Measurements from ENCODE around the gene RTN4RL2. TPM values are rescaled to one million over a fixed set of nuclear protein-coding genes. Genes with fewer than 3 reads are reported as not detected.

The RTN4RL2 gene
- total RNA-seq, 4 donors from 2014 or later = 0.13 to 2.8 (median 0.77) TPM

DNA sequence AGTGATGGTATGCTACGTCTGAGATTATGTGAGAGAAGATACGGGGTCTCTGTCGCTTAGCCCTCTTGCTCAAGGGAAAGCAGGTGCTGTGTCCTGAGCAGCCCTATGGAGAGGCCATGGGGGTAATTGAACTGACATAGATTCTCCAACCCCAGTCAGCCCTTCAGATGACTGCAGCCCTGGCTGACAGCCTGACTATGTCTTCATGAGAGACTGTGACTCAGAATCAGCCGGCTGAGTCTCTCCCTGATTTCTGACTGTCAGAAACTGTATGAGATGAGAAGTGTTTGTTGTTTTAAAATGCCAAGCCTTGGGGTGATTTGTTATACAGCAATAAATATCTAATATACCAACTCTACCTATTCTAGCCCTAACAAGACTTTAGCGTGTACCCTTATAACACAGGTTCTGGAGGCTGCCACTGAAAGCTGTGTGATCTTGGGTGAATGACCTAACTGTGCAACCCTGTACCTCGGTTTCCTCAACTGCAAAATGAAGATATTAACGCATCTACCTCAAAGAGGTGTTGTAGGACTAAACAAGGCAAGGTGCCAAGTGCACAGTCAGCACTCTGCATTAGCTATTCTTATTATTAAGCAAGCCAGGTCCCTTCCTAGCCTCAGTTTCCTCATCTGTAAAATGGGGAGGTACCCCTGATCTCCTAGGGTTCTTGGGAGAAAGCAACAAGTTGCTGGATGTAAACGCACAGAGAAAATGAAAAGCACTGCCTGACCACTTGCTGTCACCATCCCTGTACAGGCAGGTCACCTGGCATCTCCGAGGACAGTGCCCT is 30.3 kb downstream of the RTN4RL2 start:
- Histone ChIP-seq H3K27ac (peak overlapping the region in 2 of 4 donors; percentile 33 to 51), H3K4me3 (no peak overlapping the region), H3K4me1 (peaks cover 37% of the 10 kb centered on the region in 2 donors), H3K27me3 (no peaks in the 10 kb centered on the region), H3K36me3 (peaks cover 0 to 32% of the 10 kb centered on the region in 2 donors), H3K9me3 (no peaks in the 10 kb centered on the region)
- ATAC-seq = no peak
- intact Hi-C loops (cut with DNase I; ENCODE audit: low total_unique reads) = no loop called here
- no peak for DNase-seq
- in situ Hi-C loops (cut with MboI; ENCODE audit: low sequenced_read_pairs in 4 of 4) = loop anchor here (5.0 to 25.0 kb wide), 3 partner anchors 37 to 166 kb away; partner anchors contain the start of genes P2RX3 (in 1 of the 4), SSRP1 (in 1 of the 4) and TNKS1BP1 (in 1 of the 4)
- TF ChIP-seq, protein P1, sequence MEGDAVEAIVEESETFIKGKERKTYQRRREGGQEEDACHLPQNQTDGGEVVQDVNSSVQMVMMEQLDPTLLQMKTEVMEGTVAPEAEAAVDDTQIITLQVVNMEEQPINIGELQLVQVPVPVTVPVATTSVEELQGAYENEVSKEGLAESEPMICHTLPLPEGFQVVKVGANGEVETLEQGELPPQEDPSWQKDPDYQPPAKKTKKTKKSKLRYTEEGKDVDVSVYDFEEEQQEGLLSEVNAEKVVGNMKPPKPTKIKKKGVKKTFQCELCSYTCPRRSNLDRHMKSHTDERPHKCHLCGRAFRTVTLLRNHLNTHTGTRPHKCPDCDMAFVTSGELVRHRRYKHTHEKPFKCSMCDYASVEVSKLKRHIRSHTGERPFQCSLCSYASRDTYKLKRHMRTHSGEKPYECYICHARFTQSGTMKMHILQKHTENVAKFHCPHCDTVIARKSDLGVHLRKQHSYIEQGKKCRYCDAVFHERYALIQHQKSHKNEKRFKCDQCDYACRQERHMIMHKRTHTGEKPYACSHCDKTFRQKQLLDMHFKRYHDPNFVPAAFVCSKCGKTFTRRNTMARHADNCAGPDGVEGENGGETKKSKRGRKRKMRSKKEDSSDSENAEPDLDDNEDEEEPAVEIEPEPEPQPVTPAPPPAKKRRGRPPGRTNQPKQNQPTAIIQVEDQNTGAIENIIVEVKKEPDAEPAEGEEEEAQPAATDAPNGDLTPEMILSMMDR (IDR thresholded peaks at IDR 0.05 in 4 of 5, conservative IDR thresholded peaks at IDR 0.05 in 1 of 5) = no peak
- TF ChIP-seq POLR2A (IDR thresholded peaks at IDR 0.05) = no peak

DNA sequence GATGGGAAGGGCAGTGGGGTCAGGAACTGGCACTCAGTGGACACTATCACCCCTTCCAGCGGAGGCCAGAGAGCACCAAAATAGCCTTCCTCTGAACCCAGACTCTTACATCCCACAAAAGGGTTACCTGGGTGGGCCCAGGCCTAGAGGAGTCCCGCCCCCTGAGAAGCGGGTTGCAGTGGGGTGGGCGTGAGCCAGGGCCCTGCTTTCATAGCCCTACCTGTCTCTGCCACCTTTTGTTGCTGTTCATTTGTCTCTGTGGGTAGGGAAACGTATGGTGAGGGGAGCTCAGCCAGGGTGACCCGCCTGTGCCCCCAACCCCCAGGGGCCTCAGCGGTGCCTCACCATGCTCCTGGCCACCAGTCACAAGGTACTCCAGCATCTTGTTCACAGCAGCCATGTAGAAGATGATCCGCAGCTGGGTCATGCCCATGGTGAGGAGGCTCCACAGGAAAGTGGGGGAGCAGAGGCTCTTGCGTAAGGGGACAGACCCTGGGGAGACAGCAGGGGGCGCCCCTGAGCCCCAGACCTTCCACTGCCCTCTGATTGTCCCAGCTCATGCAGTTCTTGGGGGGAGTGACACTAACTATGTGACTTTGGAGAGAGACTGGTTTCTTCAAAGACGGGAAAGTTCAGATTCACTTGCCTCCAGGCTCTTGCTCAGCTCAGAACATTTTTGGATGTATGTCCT is 31.2 kb downstream of the RTN4RL2 start:
- intact Hi-C loops (cut with DNase I; ENCODE audit: low total_unique reads) = no loop called here
- Histone ChIP-seq H3K9me3 (no peaks in the 10 kb centered on the region), H3K4me1 (peaks cover 37% of the 10 kb centered on the region in 2 donors), H3K27me3 (no peaks in the 10 kb centered on the region), H3K36me3 (peaks cover 0 to 28% of the 10 kb centered on the region in 2 donors), H3K27ac (peak overlapping the region in 3 of 4 donors; percentile 4 to 30 (median 27)), H3K4me3 (no peak overlapping the region)
- no peak for TF ChIP-seq POLR2A (IDR thresholded peaks at IDR 0.05)
- TF ChIP-seq, protein P1 (IDR thresholded peaks at IDR 0.05 in 4 of 5, conservative IDR thresholded peaks at IDR 0.05 in 1 of 5) = peak; percentile 49 to 79 (median 64)
- in situ Hi-C loops (cut with MboI; ENCODE audit: low sequenced_read_pairs in 4 of 4) = loop anchor here (5.0 to 25.0 kb wide), 3 partner anchors 36 to 167 kb away; partner anchors contain the start of genes P2RX3 (in 1 of the 4), SSRP1 (in 1 of the 4) and TNKS1BP1 (in 1 of the 4)
- DNase-seq (no peak), ATAC-seq (peak in 1 of 2 donors; percentile 18)

DNA sequence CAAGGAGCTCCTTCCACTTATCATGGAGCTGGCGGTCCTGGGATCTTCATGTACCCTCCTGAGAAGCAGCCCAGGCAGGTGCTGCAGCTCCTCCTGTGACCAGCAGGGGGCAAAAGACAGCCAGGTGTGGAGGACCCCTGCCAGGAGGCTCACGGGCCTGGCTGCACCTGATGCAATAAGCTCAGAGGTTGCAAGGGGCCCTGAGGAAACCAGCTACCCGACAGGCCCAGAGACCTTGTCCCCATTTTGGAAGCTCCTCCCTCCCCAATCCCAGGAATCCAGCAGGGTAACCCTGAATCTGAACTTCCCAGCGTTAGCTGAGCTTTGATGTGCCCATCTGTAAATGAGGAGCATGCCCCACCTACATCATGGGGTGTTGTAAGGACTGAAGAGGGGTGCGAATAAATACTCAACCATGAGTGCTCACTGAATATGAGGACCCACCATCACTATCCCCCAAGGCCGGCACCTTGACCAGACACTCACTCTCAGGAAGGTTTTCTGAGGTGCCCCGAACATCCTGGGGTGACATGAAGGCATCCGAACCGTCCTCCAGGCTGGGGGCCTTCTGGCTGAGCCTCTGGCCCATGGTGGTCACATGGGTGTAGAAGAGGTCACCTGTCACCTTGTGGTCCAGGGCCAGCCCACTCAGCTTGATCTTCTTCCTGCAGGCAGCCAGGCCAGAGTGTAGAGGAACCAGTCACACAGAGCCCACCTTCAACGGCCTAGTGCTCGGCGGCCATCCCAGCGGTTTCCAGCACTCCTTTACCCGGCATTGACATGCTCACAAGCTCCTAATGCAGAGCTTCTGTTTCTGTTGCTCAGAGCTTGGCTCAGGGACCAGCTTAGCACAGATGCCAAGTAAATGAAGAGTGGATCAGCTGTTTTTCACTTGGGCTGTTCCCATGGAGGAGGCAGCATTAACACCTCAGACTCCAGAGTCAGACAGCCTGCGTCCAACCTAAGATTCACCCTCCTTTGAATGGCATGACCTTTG is 33.5 kb downstream of the RTN4RL2 start:
- H3K27me3 ChIP-seq = no peaks in the 10 kb centered on the region
- peaks cover 0 to 13% of the 10 kb centered on the region in 2 donors for H3K36me3 ChIP-seq
- intact Hi-C loops (cut with DNase I; ENCODE audit: low total_unique reads) = loop anchor here (1.0 kb wide), 1 partner anchor 32 kb away; no protein-coding TSS in a partner anchor
- peak; percentile 74 to 82 for ATAC-seq
- H3K4me1 ChIP-seq = peaks cover 20 to 25% of the 10 kb centered on the region in 2 donors
- in situ Hi-C loops (cut with MboI; ENCODE audit: low sequenced_read_pairs in 4 of 4) = loop anchor here (5.0 to 25.0 kb wide), 3 partner anchors 33 to 169 kb away; partner anchors contain the start of genes P2RX3 (in 1 of the 4), SSRP1 (in 1 of the 4) and TNKS1BP1 (in 1 of the 4)
- peak; percentile 45 to 80 for DNase-seq
- H3K4me3 ChIP-seq = no peak overlapping the region
- peak overlapping the region; percentile 72 to 80 (median 77) for H3K27ac ChIP-seq
- no peaks in the 10 kb centered on the region for H3K9me3 ChIP-seq
- TF ChIP-seq POLR2A (IDR thresholded peaks at IDR 0.05) = no peak
- TF ChIP-seq, protein P1 (IDR thresholded peaks at IDR 0.05 in 4 of 5, conservative IDR thresholded peaks at IDR 0.05 in 1 of 5) = peak; percentile 88 to 96 (median 92)
